ENCODE data around the gene RLBP1. TPM values are rescaled to one million over a fixed set of nuclear protein-coding genes. Genes with fewer than 3 reads are reported as not detected.

Gene RLBP1
- total RNA-seq, 1 experiment from 2014 or later, result not detected

- H3K27ac ChIP-seq, result no peak overlapping the region
- no peak overlapping the region for H3K4me2 ChIP-seq
- no peak overlapping the region for H2AFZ ChIP-seq
- H3K27me3 ChIP-seq (ENCODE audit: insufficient read depth, low read depth), result no peaks in the 10 kb centered on the region
- TF ChIP-seq, protein P1, sequence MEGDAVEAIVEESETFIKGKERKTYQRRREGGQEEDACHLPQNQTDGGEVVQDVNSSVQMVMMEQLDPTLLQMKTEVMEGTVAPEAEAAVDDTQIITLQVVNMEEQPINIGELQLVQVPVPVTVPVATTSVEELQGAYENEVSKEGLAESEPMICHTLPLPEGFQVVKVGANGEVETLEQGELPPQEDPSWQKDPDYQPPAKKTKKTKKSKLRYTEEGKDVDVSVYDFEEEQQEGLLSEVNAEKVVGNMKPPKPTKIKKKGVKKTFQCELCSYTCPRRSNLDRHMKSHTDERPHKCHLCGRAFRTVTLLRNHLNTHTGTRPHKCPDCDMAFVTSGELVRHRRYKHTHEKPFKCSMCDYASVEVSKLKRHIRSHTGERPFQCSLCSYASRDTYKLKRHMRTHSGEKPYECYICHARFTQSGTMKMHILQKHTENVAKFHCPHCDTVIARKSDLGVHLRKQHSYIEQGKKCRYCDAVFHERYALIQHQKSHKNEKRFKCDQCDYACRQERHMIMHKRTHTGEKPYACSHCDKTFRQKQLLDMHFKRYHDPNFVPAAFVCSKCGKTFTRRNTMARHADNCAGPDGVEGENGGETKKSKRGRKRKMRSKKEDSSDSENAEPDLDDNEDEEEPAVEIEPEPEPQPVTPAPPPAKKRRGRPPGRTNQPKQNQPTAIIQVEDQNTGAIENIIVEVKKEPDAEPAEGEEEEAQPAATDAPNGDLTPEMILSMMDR (conservative IDR thresholded peaks at IDR 0.05), result no peak
- no peak for TF ChIP-seq EZH2 (IDR thresholded peaks at IDR 0.05; ENCODE audit: low read depth)
- ChIA-PET CTCF (no interaction called here), POLR2A (ENCODE audit: unreplicated experiment) (no interaction called here)
- no peaks in the 10 kb centered on the region for H3K79me2 ChIP-seq (ENCODE audit: low read depth)
- H3K9me3 ChIP-seq (ENCODE audit: insufficient read depth, low read depth), result no peaks in the 10 kb centered on the region
- no peak for DNase-seq
- H3K9me2 ChIP-seq (ENCODE audit: insufficient read depth), result no peaks in the 10 kb centered on the region
- H3K4me1 ChIP-seq (replicated peaks; ENCODE audit: insufficient read depth), result no peaks in the 10 kb centered on the region
- H3K36me3 ChIP-seq (ENCODE audit: low read depth), result no peaks in the 10 kb centered on the region
- H3K4me3 ChIP-seq, result no peak overlapping the region
- intact Hi-C loops (cut with micrococcal nuclease; ENCODE audit: unreplicated experiment), result no loop called here
- BruUV-seq (replicated peaks), result no TSS peak
- H4K20me1 ChIP-seq (ENCODE audit: insufficient read depth), result no peaks in the 10 kb centered on the region
- H3F3A ChIP-seq (ENCODE audit: insufficient read depth, low read depth), result no peaks in the 10 kb centered on the region
Measured at GRCh38 chr15:89184886-89185526, 36.4 kb downstream of the RLBP1 start.

DNA sequence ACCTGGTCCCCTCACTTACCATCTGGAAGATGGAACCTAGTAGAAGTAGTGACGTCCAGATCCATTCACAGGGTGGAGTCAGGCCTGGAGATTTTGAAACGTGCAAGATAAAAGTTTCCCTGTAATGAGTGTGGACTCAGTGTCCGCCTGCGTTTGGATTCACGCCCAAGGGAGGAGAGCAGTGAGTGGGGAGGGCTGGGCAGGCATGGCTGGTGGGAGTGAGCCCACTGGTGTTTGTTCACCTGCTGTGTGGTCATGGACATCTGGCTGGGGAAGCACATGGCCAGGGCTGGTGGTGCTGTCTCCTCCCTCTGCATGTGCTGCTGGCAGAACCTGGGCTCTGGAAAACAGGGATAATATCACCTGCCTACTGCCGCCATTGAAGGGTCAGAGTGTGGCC is 37.0 kb downstream of the RLBP1 start:
- H3K4me1 ChIP-seq (replicated peaks; ENCODE audit: insufficient read depth), result no peaks in the 10 kb centered on the region
- H3K4me2 ChIP-seq, result no peak overlapping the region
- CTCF ChIA-PET, result no interaction called here
- no peak for DNase-seq
- TF ChIP-seq EZH2 (IDR thresholded peaks at IDR 0.05; ENCODE audit: low read depth), result no peak
- TF ChIP-seq, protein P1 (conservative IDR thresholded peaks at IDR 0.05), result no peak
- no peaks in the 10 kb centered on the region for H3K9me3 ChIP-seq (ENCODE audit: insufficient read depth, low read depth)
- POLR2A ChIA-PET (ENCODE audit: unreplicated experiment), result no interaction called here
- no TSS peak for BruUV-seq (replicated peaks)
- H3K4me3 ChIP-seq, result no peak overlapping the region
- H3K36me3 ChIP-seq (ENCODE audit: low read depth), result no peaks in the 10 kb centered on the region
- no peaks in the 10 kb centered on the region for H3K27me3 ChIP-seq (ENCODE audit: insufficient read depth, low read depth)
- no peak overlapping the region for H3K27ac ChIP-seq
- intact Hi-C loops (cut with micrococcal nuclease; ENCODE audit: unreplicated experiment), result no loop called here
- no peak overlapping the region for H2AFZ ChIP-seq
- H3F3A ChIP-seq (ENCODE audit: insufficient read depth, low read depth), result no peaks in the 10 kb centered on the region
- no peaks in the 10 kb centered on the region for H3K9me2 ChIP-seq (ENCODE audit: insufficient read depth)
- no peaks in the 10 kb centered on the region for H3K79me2 ChIP-seq (ENCODE audit: low read depth)
- H4K20me1 ChIP-seq (ENCODE audit: insufficient read depth), result no peaks in the 10 kb centered on the region

- BruUV-seq (replicated peaks), result no TSS peak
- Histone ChIP-seq H3K27ac (no peak overlapping the region), H3K4me1 (replicated peaks; ENCODE audit: insufficient read depth) (no peaks in the 10 kb centered on the region), H3K79me2 (ENCODE audit: low read depth) (no peaks in the 10 kb centered on the region), H3K9me3 (ENCODE audit: insufficient read depth, low read depth) (no peaks in the 10 kb centered on the region), H4K20me1 (ENCODE audit: insufficient read depth) (no peaks in the 10 kb centered on the region), H3K4me2 (no peak overlapping the region), H3F3A (ENCODE audit: insufficient read depth, low read depth) (peaks cover 5% of the 10 kb centered on the region; the same call in 1 of the 2 replicates), H2AFZ (no peak overlapping the region), H3K4me3 (no peak overlapping the region), H3K36me3 (ENCODE audit: low read depth) (no peaks in the 10 kb centered on the region), H3K9me2 (ENCODE audit: insufficient read depth) (no peaks in the 10 kb centered on the region), H3K27me3 (ENCODE audit: insufficient read depth, low read depth) (no peaks in the 10 kb centered on the region)
- TF ChIP-seq, protein P1 (conservative IDR thresholded peaks at IDR 0.05), result no peak
- TF ChIP-seq EZH2 (IDR thresholded peaks at IDR 0.05; ENCODE audit: low read depth), result no peak
- intact Hi-C loops (cut with micrococcal nuclease; ENCODE audit: unreplicated experiment), result no loop called here
- no peak for DNase-seq
- POLR2A ChIA-PET (ENCODE audit: unreplicated experiment), result no interaction called here
- CTCF ChIA-PET, result no interaction called here
Measured at GRCh38 chr15:89179966-89180875, 41.2 kb downstream of the RLBP1 start.
